ENCODE results near the gene SSU72. TPM values are rescaled to one million over a fixed set of nuclear protein-coding genes. Genes with fewer than 3 reads are reported as not detected.

Gene SSU72
- total and polyA plus RNA-seq, 2 donors (not counting 3 experiments of a cell fraction or from before 2014, with no cell fraction given), result 85.9 to 129 TPM

GRCh38 chr1:1567152-1567875, 7.3 kb downstream of the SSU72 start:
- Histone ChIP-seq H3K4me3 (replicated peaks in 1 of 3; ENCODE audit: insufficient read depth in 1 of 3, low read depth in 1 of 3, low read length in 3 of 3) (no peak overlapping the region), H3K9ac (replicated peaks; ENCODE audit: extremely low read depth, insufficient read depth, low read length) (peak overlapping the region; percentile 1), H3K36me3 (ENCODE audit: control insufficient read depth in 2 of 2, extremely low read depth in 1 of 2, insufficient read depth in 2 of 2, low read length in 2 of 2) (peaks cover 9 to 13% of the 10 kb centered on the region in 2 experiments), H2AFZ (ENCODE audit: low read depth, low read length) (no peak overlapping the region), H3K9me1 (replicated peaks; ENCODE audit: control insufficient read depth, extremely low read depth, insufficient read depth, low read length) (no peaks in the 10 kb centered on the region), H3K27me3 (ENCODE audit: control insufficient read depth in 2 of 2, insufficient read depth in 2 of 2, low read length in 2 of 2) (no peaks in the 10 kb centered on the region), H3K4me2 (ENCODE audit: insufficient read depth, low read length) (no peak overlapping the region), H3K79me2 (ENCODE audit: control insufficient read depth, insufficient read depth, low read length) (peaks cover 89% of the 10 kb centered on the region), H3K4me1 (ENCODE audit: control insufficient read depth, extremely low read depth, insufficient read depth, low read length) (peaks cover 11% of the 10 kb centered on the region), H4K20me1 (replicated peaks; ENCODE audit: control insufficient read depth, extremely low read depth, insufficient read depth, low read length) (peaks cover 4% of the 10 kb centered on the region), H3K27ac (ENCODE audit: insufficient read depth, low read depth, low read length) (peak overlapping the region; percentile 40), H3K9me3 (replicated peaks; ENCODE audit: control insufficient read depth, insufficient read depth, low read length) (no peaks in the 10 kb centered on the region)
- intact Hi-C loops (cut with micrococcal nuclease), result no loop called here
- dilution Hi-C loops (cut with MboI; ENCODE audit: extremely low pct_ligation_motif_present, low sequenced_read_pairs), result no loop called here
- peak; percentile 88 for FAIRE-seq
- no TSS peak for BruUV-seq (replicated peaks)
- ChIA-PET POLR2A (no interaction called here), CTCF (no interaction called here)
- DNase-seq (ENCODE audit: low read depth, low spot score), result peak; percentile 53
- TF ChIP-seq, protein P1, sequence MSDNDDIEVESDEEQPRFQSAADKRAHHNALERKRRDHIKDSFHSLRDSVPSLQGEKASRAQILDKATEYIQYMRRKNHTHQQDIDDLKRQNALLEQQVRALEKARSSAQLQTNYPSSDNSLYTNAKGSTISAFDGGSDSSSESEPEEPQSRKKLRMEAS (IDR thresholded peaks at IDR 0.05; ENCODE audit: insufficient read depth, insufficient read length), result no peak
- no peak for TF ChIP-seq JUN (IDR thresholded peaks at IDR 0.05; ENCODE audit: borderline replicate concordance, insufficient read depth, insufficient read length, low read depth)
- no peak for TF ChIP-seq MYC (IDR thresholded peaks at IDR 0.05; ENCODE audit: low read depth, low read length)
- no peak for TF ChIP-seq POLR2A (IDR thresholded peaks at IDR 0.05; ENCODE audit: low read depth, low read length)
- TF ChIP-seq GATA2 (IDR thresholded peaks at IDR 0.05; ENCODE audit: insufficient read depth, insufficient read length, low read depth, low read length), result no peak
- no peak for TF ChIP-seq POLR2AphosphoS5 (IDR thresholded peaks at IDR 0.05; ENCODE audit: insufficient read depth, low read depth, low read length)
- TF ChIP-seq FOS (IDR thresholded peaks at IDR 0.05; ENCODE audit: borderline replicate concordance, insufficient read depth, low read length), result no peak

DNA sequence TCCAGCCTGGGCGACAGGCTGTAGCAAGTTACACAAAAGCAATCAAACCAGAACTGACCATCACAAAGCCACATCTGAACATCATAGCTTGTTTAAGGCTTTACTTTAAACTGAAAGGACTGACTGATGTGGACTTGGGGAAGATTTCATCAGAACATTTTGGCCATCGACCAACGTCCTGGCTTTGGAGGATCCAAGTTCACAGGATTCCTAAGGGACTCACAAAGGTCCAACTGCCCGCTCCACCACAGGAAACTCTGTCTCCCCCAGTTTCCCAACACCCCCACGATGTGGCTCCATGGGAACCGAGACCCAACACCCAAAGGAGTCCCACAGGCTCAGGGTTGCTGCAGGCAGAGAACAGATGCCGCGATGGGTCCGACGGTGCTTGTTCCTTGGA, 9.3 kb downstream of the SSU72 start:
- H3K4me2 ChIP-seq (ENCODE audit: insufficient read depth, low read length), result no peak overlapping the region
- no peaks in the 10 kb centered on the region for H3K27me3 ChIP-seq (ENCODE audit: control insufficient read depth in 2 of 2, insufficient read depth in 2 of 2, low read length in 2 of 2)
- DNase-seq (ENCODE audit: low read depth, low spot score) (no peak), FAIRE-seq (no peak)
- dilution Hi-C loops (cut with MboI; ENCODE audit: extremely low pct_ligation_motif_present, low sequenced_read_pairs) (no loop called here), intact Hi-C loops (cut with micrococcal nuclease) (no loop called here)
- H3K79me2 ChIP-seq (ENCODE audit: control insufficient read depth, insufficient read depth, low read length), result peaks cover 78% of the 10 kb centered on the region
- no peak overlapping the region for H3K9ac ChIP-seq (replicated peaks; ENCODE audit: extremely low read depth, insufficient read depth, low read length)
- no peaks in the 10 kb centered on the region for H3K9me1 ChIP-seq (replicated peaks; ENCODE audit: control insufficient read depth, extremely low read depth, insufficient read depth, low read length)
- no peak for TF ChIP-seq MYC (IDR thresholded peaks at IDR 0.05; ENCODE audit: low read depth, low read length)
- TF ChIP-seq, protein P1 (IDR thresholded peaks at IDR 0.05; ENCODE audit: insufficient read depth, insufficient read length), result no peak
- TF ChIP-seq POLR2AphosphoS5 (IDR thresholded peaks at IDR 0.05; ENCODE audit: insufficient read depth, low read depth, low read length), result no peak
- TF ChIP-seq, protein P2, sequence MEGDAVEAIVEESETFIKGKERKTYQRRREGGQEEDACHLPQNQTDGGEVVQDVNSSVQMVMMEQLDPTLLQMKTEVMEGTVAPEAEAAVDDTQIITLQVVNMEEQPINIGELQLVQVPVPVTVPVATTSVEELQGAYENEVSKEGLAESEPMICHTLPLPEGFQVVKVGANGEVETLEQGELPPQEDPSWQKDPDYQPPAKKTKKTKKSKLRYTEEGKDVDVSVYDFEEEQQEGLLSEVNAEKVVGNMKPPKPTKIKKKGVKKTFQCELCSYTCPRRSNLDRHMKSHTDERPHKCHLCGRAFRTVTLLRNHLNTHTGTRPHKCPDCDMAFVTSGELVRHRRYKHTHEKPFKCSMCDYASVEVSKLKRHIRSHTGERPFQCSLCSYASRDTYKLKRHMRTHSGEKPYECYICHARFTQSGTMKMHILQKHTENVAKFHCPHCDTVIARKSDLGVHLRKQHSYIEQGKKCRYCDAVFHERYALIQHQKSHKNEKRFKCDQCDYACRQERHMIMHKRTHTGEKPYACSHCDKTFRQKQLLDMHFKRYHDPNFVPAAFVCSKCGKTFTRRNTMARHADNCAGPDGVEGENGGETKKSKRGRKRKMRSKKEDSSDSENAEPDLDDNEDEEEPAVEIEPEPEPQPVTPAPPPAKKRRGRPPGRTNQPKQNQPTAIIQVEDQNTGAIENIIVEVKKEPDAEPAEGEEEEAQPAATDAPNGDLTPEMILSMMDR (IDR thresholded peaks at IDR 0.05; ENCODE audit: extremely low read depth in 1 of 2, insufficient read depth in 1 of 2, low read depth in 1 of 2, low read length in 2 of 2), result no peak
- TF ChIP-seq GATA2 (IDR thresholded peaks at IDR 0.05; ENCODE audit: insufficient read depth, insufficient read length, low read depth, low read length), result no peak
- no peak for TF ChIP-seq POLR2A (IDR thresholded peaks at IDR 0.05; ENCODE audit: low read depth, low read length)
- TF ChIP-seq EZH2 (IDR thresholded peaks at IDR 0.05; ENCODE audit: borderline replicate concordance, low read depth, low read length, severe bottlenecking), result no peak
- TF ChIP-seq JUN (IDR thresholded peaks at IDR 0.05; ENCODE audit: borderline replicate concordance, insufficient read depth, insufficient read length, low read depth), result no peak
- no peak for TF ChIP-seq FOS (IDR thresholded peaks at IDR 0.05; ENCODE audit: borderline replicate concordance, insufficient read depth, low read length)
- H3K36me3 ChIP-seq (ENCODE audit: control insufficient read depth in 2 of 2, extremely low read depth in 1 of 2, insufficient read depth in 2 of 2, low read length in 2 of 2), result peaks cover 14 to 27% of the 10 kb centered on the region in 2 experiments
- H3K27ac ChIP-seq (ENCODE audit: insufficient read depth, low read depth, low read length), result no peak overlapping the region
- BruUV-seq (replicated peaks), result no TSS peak
- no peaks in the 10 kb centered on the region for H3K9me3 ChIP-seq (replicated peaks; ENCODE audit: control insufficient read depth, insufficient read depth, low read length)
- H2AFZ ChIP-seq (ENCODE audit: low read depth, low read length), result no peak overlapping the region
- peaks cover 11% of the 10 kb centered on the region for H3K4me1 ChIP-seq (ENCODE audit: control insufficient read depth, extremely low read depth, insufficient read depth, low read length)
- no peak overlapping the region for H3K4me3 ChIP-seq (replicated peaks in 1 of 3; ENCODE audit: insufficient read depth in 1 of 3, low read depth in 1 of 3, low read length in 3 of 3)
- CTCF ChIA-PET, result no interaction called here
- POLR2A ChIA-PET, result no interaction called here
- peaks cover 4% of the 10 kb centered on the region for H4K20me1 ChIP-seq (replicated peaks; ENCODE audit: control insufficient read depth, extremely low read depth, insufficient read depth, low read length)
